Measurements from ENCODE around the gene EFNA2. TPM values are rescaled to one million over a fixed set of nuclear protein-coding genes. Genes with fewer than 3 reads are reported as not detected.
A peak's percentile ranks its signal among the peaks of the same experiment; 100 is the strongest.

Gene EFNA2
- total and polyA plus RNA-seq, 8 donors, result 0.15 to 21.1 (median 0.55) TPM; not detected in 5

DNA sequence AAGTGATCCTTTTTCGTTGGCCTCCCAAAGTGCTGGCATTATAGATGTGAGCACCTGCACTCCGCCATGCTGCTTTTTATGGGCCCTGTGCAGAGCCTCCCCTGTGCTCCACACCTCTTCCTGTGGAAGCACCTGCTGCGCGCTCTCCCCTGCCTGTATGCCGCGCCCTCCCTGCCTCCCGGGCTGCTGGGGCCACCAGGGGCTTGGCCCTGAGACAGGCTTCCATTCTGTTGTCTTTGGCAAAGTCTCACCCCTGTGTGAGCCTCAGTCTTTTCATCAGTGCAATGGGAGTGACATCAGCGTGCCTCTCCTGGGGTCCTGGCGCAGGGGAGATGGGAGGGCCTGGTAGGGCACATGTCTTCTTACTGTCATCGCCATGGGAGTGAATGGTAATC, 9.0 kb upstream of the EFNA2 start:
- 51 to 65% (median 59%) methylated on average over 9 to 10 of the region's 10 CpGs for WGBS, 5 donors
- Histone ChIP-seq H3K4me3 (peak overlapping the region in 3 of 4 donors; percentile 66 to 76 (median 67)), H3K9me3 (no peaks in the 10 kb centered on the region), H3K27me3 (peaks cover 0 to 6% (median 0%) of the 10 kb centered on the region in 3 donors), H3K27ac (peak overlapping the region; percentile 97 to 100 (median 99)), H3K36me3 (peaks cover 50 to 67% (median 59%) of the 10 kb centered on the region in 4 donors), H3K4me1 (peaks cover 43 to 67% (median 55%) of the 10 kb centered on the region in 4 donors)
- TF ChIP-seq, protein P1, sequence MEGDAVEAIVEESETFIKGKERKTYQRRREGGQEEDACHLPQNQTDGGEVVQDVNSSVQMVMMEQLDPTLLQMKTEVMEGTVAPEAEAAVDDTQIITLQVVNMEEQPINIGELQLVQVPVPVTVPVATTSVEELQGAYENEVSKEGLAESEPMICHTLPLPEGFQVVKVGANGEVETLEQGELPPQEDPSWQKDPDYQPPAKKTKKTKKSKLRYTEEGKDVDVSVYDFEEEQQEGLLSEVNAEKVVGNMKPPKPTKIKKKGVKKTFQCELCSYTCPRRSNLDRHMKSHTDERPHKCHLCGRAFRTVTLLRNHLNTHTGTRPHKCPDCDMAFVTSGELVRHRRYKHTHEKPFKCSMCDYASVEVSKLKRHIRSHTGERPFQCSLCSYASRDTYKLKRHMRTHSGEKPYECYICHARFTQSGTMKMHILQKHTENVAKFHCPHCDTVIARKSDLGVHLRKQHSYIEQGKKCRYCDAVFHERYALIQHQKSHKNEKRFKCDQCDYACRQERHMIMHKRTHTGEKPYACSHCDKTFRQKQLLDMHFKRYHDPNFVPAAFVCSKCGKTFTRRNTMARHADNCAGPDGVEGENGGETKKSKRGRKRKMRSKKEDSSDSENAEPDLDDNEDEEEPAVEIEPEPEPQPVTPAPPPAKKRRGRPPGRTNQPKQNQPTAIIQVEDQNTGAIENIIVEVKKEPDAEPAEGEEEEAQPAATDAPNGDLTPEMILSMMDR (IDR thresholded peaks at IDR 0.05), result no peak
- TF ChIP-seq POLR2A (IDR thresholded peaks at IDR 0.05) (no peak), POLR2AphosphoS5 (IDR thresholded peaks at IDR 0.05) (no peak), EP300 (IDR thresholded peaks at IDR 0.05) (no peak)
- DNase-seq, result peak in 1 of 2 donors; percentile 56
- intact Hi-C loops (cut with DNase I; ENCODE audit: low total_unique reads), result no loop called here

DNA sequence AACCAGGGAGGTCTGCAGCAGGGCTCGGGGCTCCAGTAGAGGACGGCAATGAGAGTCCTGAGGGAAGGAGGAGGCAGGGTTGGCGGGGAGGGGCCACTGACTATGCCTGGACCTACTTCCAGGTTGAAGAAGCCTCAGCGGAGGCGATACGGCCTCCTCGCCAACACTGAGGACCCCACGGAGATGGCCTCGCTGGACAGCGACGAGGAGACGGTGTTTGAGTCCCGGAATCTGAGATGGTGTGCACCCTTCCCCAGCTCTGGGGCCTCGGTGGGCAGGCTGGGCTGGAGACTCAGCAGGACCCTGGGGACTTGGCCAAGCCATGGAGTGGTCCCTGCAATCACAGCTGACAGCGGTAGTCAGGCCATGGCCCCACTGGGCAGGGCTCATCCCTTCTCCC, 8.6 kb upstream of the EFNA2 start:
- Histone ChIP-seq H3K9me3 (no peaks in the 10 kb centered on the region), H3K27ac (peak overlapping the region in 2 of 5 donors; percentile 100), H3K27me3 (peaks cover 0 to 8% (median 0%) of the 10 kb centered on the region in 3 donors), H3K4me1 (peaks cover 38 to 63% (median 51%) of the 10 kb centered on the region in 4 donors), H3K36me3 (peaks cover 46 to 62% (median 54%) of the 10 kb centered on the region in 4 donors), H3K4me3 (peak overlapping the region in 1 of 4 donors; percentile 76)
- no peak for DNase-seq
- TF ChIP-seq POLR2AphosphoS5 (IDR thresholded peaks at IDR 0.05), result no peak
- intact Hi-C loops (cut with DNase I; ENCODE audit: low total_unique reads), result no loop called here
- WGBS, 5 donors, result 92 to 95% (median 93%) methylated on average over 15 of the region's 15 CpGs

DNA sequence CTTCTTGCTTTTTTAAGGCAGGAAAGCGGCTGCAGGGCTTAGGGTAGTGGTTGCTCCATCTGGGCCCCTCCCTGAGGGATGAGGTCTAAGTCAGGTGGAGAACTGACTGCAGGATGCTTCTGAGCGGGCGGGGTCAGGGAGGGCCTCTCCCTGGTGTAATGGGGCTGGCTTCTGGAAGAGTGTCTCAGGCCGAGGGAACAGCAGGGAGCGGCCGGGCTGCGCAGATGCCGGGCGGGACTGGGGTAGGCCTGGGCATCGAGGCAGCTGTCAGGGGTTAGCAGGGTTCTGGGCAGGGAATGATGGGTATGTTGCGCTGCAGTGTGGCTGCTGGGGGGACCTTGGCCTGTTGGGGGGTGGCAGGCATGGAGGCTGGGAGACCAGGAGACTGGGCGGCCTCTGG, 7.6 kb upstream of the EFNA2 start:
- Histone ChIP-seq H3K4me3 (no peak overlapping the region), H3K9me3 (no peaks in the 10 kb centered on the region), H3K27ac (no peak overlapping the region), H3K4me1 (peaks cover 28 to 56% (median 43%) of the 10 kb centered on the region in 4 donors), H3K27me3 (peaks cover 0 to 13% (median 4%) of the 10 kb centered on the region in 3 donors), H3K36me3 (peaks cover 36 to 52% (median 44%) of the 10 kb centered on the region in 4 donors)
- WGBS, 5 donors, result 78 to 95% (median 85%) methylated on average over 10 to 12 of the region's 12 CpGs
- TF ChIP-seq POLR2AphosphoS5 (IDR thresholded peaks at IDR 0.05), result no peak
- no peak for TF ChIP-seq EP300 (IDR thresholded peaks at IDR 0.05)
- TF ChIP-seq, protein P1 (IDR thresholded peaks at IDR 0.05), result no peak
- TF ChIP-seq POLR2A (IDR thresholded peaks at IDR 0.05), result no peak
- no peak for DNase-seq
- intact Hi-C loops (cut with DNase I; ENCODE audit: low total_unique reads), result no loop called here

DNA sequence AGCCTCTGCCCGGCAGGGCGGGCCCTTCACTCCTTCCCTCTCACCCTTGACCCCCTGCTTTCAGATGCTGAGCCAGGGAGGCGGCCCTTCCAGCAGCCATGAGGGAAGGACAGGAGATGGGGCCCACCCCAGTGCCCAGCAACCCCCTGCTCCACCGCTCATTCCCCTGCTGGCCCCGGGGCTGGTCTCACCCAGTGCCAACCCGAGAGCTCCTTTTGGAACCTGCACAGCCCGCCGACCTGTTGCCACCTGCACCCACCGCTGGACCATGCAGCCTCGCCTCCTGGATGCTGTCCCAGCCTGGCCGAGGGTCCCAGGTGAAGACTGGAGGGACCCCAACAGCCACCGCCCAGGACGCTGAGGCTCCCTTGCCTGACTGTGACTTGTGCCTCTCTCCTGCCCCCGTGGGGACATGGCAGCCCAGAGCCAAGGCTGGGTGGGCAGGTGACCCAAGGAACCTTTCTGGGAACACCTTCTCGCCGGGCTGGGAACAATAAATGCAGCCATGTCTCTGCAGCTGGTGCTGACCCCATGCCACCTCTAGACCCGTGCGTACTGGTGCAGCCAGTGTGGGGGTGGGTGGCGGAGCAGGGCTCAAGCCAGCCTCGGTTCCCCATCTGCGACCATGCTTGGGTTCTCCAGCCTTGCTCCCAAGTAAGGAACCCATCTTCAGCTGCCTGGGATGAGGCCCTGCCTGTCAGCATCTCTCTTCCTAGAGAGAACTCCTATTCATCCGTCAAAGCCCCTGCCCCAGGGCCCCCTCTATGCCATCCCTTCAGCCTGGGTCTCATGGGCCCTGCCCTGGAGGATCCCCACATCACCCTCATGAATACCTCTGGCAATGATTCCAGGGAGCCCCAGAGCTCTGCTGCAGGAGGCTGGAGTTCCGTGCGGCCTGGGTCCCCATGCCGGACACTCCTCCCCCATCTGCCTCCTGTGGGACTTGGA, 6.7 kb upstream of the EFNA2 start:
- intact Hi-C loops (cut with DNase I; ENCODE audit: low total_unique reads), result no loop called here
- Histone ChIP-seq H3K4me1 (peaks cover 20 to 56% (median 41%) of the 10 kb centered on the region in 4 donors), H3K9me3 (no peaks in the 10 kb centered on the region), H3K4me3 (no peak overlapping the region), H3K27me3 (peaks cover 0 to 23% (median 13%) of the 10 kb centered on the region in 3 donors), H3K36me3 (peaks cover 27 to 43% (median 35%) of the 10 kb centered on the region in 4 donors), H3K27ac (no peak overlapping the region)
- DNase-seq, result no peak
- TF ChIP-seq, protein P1 (IDR thresholded peaks at IDR 0.05), result no peak
- no peak for TF ChIP-seq POLR2A (IDR thresholded peaks at IDR 0.05)
- no peak for TF ChIP-seq EP300 (IDR thresholded peaks at IDR 0.05)
- no peak for TF ChIP-seq POLR2AphosphoS5 (IDR thresholded peaks at IDR 0.05)
- 78 to 87% (median 85%) methylated on average over 23 to 25 of the region's 25 CpGs for WGBS, 5 donors

Data from stomach (tissue), 9 donors.